HG03442 (cell line): ENCODE data around the gene DZIP1L.
A peak's percentile ranks its signal among the peaks of the same experiment; 100 is the strongest.

Experiments
- ATAC-seq: cut with Tn5 transposase; IDR thresholded peaks from one replicate; pipeline ENCODE4 v1.9.1; 2021; ENCODE audit warnings: mild to moderate bottlenecking, moderate library complexity; ENCODE audit not compliant: unreplicated experiment

DZIP1L gene

DNA sequence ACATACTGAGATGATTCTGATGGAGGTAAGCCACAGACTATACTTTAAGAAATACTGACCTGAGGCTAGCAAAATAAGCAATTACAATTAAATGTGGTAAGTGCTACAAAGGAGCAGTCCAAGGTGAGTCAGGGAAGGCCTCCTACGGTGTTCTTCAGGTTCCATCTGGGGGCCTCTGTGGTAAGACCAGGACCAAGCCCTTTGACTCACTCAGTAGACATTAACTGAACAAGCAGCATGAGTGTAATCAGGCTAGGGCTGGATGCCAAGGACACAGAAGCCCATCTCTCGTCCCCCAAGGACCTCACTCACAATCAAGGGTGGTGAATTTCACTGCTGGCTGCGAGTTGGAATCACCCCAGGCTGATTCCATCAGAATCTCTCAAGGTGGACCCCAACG, 37.3 kb downstream of the DZIP1L start:
- ATAC-seq, result no peak

GRCh38 chr3:138072796-138073195, 42.6 kb downstream of the DZIP1L start:
- no peak for ATAC-seq

DNA sequence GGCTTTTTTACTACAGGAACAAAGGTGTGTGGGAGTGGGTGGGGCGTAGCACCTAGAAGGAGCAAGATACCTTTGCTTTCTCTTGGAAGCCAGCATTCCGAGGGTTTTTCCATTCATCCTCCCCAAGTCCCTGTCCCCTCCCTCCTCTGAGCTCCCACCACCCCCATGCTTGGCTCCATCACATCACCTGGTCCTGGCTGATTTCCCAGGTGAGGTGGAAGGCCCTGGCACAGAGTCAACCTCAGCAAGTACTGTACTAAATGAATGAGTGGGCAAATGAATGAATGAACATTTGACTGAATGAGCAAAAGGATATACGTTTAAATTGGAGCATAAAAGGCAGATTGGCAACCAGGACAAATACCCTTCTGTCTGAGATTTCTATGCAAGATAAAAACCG, 45.4 kb downstream of the DZIP1L start:
- ATAC-seq, result no peak

GRCh38 chr3:138068579-138069174, 46.7 kb downstream of the DZIP1L start:
- ATAC-seq, result peak; percentile 67

- ATAC-seq, result no peak
These were observed 47.4 kb downstream of the DZIP1L start for GRCh38 chr3:138068046-138068445.

DNA sequence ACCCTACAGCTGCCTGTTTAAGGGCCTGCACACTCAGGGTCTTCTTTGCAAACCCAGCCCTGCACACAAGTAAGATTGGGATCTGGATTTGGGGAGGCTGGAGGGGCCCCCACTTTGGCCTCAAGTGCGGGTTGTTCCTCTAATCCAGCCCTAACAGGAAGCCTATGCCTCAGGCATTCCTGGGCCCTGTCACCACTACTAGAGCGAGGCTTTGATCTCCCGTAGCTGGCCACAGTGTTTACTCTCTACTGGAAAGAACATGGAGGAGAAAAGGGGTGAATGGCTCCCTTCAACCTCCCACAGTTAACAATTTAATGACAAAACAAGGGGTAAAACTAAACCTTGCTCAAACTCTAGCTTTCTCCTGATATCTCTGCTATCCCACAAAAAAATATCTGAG, 48.4 kb downstream of the DZIP1L start:
- ATAC-seq, result no peak

GRCh38 chr3:138066383-138066782, 49.0 kb downstream of the DZIP1L start:
- ATAC-seq, result peak; percentile 87

- peak; percentile 7 for ATAC-seq
These were observed 49.5 kb downstream of the DZIP1L start for GRCh38 chr3:138065949-138066348.

DNA sequence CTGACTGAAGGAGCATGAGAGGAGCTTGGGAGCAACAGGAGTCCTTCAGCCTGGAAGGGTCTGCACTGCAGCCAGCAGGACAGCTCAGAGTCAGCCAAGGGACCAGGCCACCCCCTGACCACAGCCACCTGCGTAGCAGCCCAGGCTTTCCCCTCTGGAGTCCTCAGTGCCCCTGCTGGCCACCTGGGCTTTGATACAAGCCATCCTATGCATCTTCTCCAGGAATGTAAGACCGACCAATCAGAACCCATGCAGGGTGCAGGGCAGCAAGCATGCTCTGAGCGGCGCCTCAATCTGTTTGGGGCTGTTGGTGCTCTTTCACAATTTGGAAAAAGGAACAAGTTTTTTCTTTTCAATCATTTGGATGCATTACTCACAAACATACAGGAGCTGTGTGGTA, 52.0 kb downstream of the DZIP1L start:
- ATAC-seq, result no peak

- no peak for ATAC-seq
These were observed 52.8 kb downstream of the DZIP1L start for GRCh38 chr3:138062626-138063025.

DNA sequence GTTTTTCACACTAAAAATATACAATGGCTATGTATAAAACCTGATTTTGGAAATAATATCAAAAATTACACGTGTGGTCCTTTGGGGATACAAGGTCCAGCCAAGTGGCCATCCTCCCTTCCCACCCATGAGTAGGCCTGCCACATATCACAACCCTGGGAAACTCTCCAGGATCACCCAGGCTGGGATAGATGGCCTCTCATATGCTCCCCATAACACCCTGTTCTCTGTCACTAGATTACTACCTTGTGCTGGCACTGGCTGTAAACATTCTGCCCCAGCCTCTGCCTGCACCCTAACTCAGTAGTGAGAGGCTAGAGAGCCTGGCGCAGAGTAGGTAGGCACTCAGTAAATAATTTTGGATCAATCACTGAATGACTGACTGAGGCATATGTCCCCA, 53.4 kb downstream of the DZIP1L start:
- no peak for ATAC-seq

DNA sequence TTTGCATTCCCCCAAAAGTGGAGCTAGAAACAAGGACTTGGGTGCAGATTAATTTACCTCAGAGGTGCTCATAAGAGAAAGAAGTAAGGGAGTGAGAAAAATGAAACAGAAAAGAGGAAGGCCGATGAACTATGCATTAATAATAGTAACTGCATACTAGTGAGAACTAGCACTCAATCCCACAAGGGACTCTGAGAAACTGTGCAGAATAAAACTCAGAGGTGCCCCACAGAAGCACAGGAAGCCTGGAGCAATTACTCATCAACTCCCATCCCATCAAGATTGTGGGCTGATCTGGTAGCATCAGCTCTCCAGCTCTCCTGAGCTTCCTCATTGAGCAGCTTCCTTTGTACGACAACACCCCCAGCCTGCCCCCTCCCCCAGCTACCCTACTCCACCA, 54.6 kb downstream of the DZIP1L start:
- ATAC-seq, result peak; percentile 47

DNA sequence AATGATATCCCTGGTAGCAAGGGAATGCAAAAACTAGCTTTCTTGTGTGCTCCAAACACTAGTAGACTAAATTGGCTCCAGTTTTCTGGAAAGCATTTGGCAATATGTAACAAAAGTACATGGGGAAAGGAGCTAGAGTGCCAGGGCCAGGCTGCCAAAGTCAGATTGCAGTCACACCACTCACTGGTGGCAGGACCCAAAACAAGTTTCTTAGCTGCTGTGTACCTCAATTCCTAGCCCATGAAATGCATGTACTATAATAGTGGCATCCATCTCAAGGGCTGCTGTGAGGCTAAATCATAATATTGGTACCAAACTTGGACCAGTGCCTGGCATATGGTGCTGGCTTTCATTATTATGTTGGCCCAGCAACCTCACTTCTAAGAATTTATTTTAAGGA, 56.1 kb downstream of the DZIP1L start:
- ATAC-seq, result no peak

GRCh38 chr3:138057384-138057783, 58.0 kb downstream of the DZIP1L start:
- ATAC-seq, result no peak

- no peak for ATAC-seq
These were observed 61.4 kb downstream of the DZIP1L start for GRCh38 chr3:138054057-138054456.

DNA sequence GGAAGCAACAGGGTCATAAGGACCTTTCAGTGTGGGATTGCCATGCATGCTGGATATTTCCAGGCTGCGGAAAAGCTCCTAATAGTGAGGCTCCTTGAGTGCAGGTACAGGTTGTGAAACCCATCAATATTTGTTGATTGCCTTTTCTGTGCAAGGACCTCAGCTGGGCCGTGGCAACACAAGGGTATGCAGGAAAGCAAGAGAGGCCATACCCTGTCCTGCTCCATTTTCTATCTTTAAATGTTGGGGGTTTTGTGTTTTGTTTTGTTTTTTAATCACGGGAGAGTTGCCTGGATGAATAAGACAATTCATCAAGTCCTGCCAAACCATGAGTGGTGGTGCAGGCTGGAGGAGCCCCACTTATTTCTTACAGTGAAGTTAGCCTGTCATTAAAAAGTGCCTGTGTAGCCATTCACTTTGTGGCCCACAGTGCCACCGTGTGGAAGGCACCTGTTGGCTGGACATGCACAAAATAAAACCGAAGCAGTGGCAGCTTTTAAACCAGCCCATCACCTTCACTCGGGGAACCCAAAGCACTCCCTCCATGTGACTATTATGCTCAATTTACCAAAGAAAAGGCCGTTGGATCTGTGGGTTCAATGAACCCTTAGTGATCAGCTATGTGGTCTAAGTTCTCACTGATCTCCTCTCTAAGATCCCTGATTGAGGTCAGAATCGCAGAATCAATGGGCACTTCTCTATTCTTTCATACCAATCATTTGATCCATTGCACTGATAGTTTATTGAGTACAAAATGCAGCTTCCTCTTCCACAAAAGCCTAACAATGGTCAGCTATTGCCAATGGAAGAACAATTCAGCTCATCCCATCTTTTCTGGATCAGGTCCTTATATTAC, 63.2 kb downstream of the DZIP1L start:
- peak; percentile 71 for ATAC-seq

DNA sequence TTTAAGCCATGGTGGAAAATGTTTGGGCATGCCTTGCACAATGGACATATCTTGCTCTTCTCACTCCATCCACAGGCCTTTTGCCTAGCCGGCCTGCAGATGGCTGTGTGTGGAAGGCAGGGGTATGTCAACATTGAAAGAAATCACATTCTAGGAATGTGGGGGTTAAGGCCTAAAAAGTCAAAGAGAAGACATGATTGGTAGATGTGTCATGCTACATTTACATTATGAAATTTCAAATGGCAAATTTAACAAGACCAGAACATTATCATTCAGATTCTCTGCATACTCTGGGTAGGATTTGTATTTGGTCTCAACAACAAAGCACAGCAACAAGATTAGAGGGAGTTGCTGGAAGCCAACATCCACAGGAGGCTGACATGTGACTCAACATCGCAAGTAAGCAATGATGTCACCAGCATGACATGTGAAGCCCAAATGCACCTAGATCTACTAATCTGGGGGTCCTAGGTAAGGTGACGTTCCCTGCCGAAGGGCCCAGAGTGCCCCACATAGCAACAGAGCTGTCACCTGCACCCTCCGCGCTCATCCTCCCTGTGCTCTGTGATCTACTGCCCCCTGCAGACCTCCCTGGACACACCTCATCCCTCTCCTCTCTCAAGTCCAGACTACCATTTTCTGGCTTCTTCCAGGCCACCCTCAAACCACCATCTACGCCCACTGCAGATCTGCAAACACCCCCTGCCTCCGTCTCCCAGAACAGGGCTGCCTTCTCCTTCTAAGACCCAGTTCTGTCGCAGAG, 66.1 kb downstream of the DZIP1L start:
- no peak for ATAC-seq

GRCh38 chr3:138047596-138048158, 67.7 kb downstream of the DZIP1L start:
- no peak for ATAC-seq

DNA sequence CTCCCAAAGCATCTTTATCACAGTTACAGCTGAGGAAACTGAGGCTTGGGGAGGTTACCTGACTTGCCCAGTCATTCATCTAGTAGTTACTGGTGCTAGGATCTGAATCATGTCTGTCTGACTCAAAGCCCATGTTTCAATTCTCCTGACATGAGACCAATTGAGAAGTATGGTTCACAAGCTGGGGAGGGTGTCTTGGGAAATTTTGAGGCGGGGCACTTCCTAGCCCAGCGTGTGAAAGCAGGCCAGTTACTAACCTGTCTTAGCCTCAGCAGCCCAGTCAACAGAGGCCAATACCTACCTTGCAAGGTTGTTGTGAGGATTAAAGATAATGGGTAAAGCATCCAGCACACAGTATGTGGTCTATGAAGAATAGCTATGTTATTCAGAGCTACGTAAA, 68.5 kb downstream of the DZIP1L start:
- peak; percentile 73 for ATAC-seq

- ATAC-seq, result no peak
These were observed 69.3 kb downstream of the DZIP1L start for GRCh38 chr3:138046085-138046484.

GRCh38 chr3:138043266-138044029, 72.0 kb downstream of the DZIP1L start:
- no peak for ATAC-seq
